LNCaP clone FGC (cell line): ENCODE measurements around the gene PCDHGB3.

Experiments used
- DNase-seq: peaks from one replicate; pipeline ENCODE4 v3.0.0-alpha.2; 2011; ENCODE audit warnings: low read depth
- H3K4me3 ChIP-seq: 2 replicates; pipeline ENCODE4 v1.5.1; 2011; ENCODE audit warnings: mild to moderate bottlenecking, low read depth, low read length, control low read depth
- CTCF ChIP-seq: IDR thresholded peaks from 2 replicates; pipeline ENCODE4 v1.5.1; 2012; ENCODE audit warnings: mild to moderate bottlenecking; ENCODE audit not compliant: control insufficient read depth, insufficient read depth; ENCODE audit errors: extremely low read depth

PCDHGB3 gene

GRCh38 chr5:141419074-141419880 is 49.2 kb downstream of the PCDHGB3 start:
- TF ChIP-seq CTCF = no peak
- no peak overlapping the region for H3K4me3 ChIP-seq
- DNase-seq = no peak

GRCh38 chr5:141420855-141421488 is 50.9 kb downstream of the PCDHGB3 start, which contains the start of gene PCDHGA11:
PCDHGA11 (plus strand) TSS chr5:141421051; CDS start chr5:141421228, 177 bp downstream.
- TF ChIP-seq CTCF = 0 out of 2 replicates have a peak, but pooled peaks have one; percentile 5
- DNase-seq = no peak
- no peak within 1 kb of the TSS for H3K4me3 ChIP-seq

GRCh38 chr5:141421489-141421855 is 51.4 kb downstream of the PCDHGB3 start:
- no peak for TF ChIP-seq CTCF
- no peak for DNase-seq
- H3K4me3 ChIP-seq = no peak overlapping the region
